ENCODE measurements around the gene VTI1A.

DNA sequence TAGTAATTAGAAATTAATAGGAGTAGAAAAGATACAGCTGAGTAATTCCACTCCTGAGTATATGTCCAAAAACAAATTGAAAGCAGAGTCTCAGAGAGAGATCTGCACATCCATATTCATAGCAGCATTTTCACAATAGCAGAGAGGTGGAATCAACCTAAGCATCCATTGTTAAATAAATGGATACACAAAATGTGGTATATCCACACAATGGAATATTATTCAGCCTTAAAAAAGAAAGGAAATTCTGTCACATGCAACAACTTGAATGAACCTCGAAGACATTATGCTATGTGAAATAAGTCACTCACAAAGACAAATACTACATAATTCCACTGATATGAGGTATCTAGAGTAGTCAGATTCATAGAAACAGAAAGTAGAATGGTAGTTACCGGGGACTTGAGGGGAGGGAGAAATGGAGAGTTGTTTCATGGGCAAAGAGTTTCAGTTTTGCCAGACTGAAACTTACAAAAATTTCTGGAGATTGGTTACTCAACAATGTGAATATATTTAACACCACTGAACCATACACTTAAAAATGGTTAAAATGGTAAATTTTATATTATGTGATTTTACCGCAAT lies 18.4 kb downstream of the VTI1A start:
- TF ChIP-seq, protein P1, sequence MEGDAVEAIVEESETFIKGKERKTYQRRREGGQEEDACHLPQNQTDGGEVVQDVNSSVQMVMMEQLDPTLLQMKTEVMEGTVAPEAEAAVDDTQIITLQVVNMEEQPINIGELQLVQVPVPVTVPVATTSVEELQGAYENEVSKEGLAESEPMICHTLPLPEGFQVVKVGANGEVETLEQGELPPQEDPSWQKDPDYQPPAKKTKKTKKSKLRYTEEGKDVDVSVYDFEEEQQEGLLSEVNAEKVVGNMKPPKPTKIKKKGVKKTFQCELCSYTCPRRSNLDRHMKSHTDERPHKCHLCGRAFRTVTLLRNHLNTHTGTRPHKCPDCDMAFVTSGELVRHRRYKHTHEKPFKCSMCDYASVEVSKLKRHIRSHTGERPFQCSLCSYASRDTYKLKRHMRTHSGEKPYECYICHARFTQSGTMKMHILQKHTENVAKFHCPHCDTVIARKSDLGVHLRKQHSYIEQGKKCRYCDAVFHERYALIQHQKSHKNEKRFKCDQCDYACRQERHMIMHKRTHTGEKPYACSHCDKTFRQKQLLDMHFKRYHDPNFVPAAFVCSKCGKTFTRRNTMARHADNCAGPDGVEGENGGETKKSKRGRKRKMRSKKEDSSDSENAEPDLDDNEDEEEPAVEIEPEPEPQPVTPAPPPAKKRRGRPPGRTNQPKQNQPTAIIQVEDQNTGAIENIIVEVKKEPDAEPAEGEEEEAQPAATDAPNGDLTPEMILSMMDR (IDR thresholded peaks at IDR 0.05), result no peak
- no peak for TF ChIP-seq POLR2A (IDR thresholded peaks at IDR 0.05)
